ENCODE measurements around the gene SLC10A7.

- peak; percentile 65 for TF ChIP-seq CTCF (IDR thresholded peaks at IDR 0.05; ENCODE audit: low read depth, low read length)
- no peak for TF ChIP-seq EZH2phosphoT487 (IDR thresholded peaks at IDR 0.05; ENCODE audit: low read depth)
Observed at GRCh38 chr4:146545102-146545501, 23.4 kb upstream of the SLC10A7 start.
